K562 (cell line): ENCODE results near the gene ST6GALNAC6. TPM values are rescaled to one million over a fixed set of nuclear protein-coding genes. Genes with fewer than 3 reads are reported as not detected.

Experiments
- ATF7 ChIP-seq: fragments of 450-650 bp; IDR thresholded peaks from 2 replicates; pipeline ENCODE4 v1.7.1; 2014; ENCODE audit warnings: mild to moderate bottlenecking, moderate library complexity
- DMBX1 ChIP-seq: fragments of 250-450 bp; sonication (Bioruptor Pico); IDR thresholded peaks from 2 replicates; pipeline ENCODE4 v1.8.0; 2022; ENCODE audit warnings: inconsistent platforms, mild to moderate bottlenecking, moderate library complexity, borderline replicate concordance
- EGR1 ChIP-seq: fragments of 450-650 bp; conservative IDR thresholded peaks from 2 replicates; pipeline ENCODE4 v1.6.1; 2017; ENCODE audit warnings: mild to moderate bottlenecking
- FOXK1 ChIP-seq: sonication (generic); formaldehyde crosslinking; IDR thresholded peaks from 2 replicates; pipeline ENCODE4 v1.8.0; 2022; ENCODE audit warnings: missing genetic modification reagents, mild to moderate bottlenecking, borderline replicate concordance
- FOXK2 ChIP-seq, 2 experiments: fragments of 450-650 bp; IDR thresholded peaks in 1 of 2; conservative IDR thresholded peaks in 1 of 2; 2 replicates each; pipeline ENCODE4 v1.6.1; 2016; ENCODE audit warnings: low read depth in 2 of 2, mild to moderate bottlenecking in 1 of 2
- HDAC6 ChIP-seq: IDR thresholded peaks from 2 replicates; pipeline ENCODE4 v1.6.1; 2012; ENCODE audit warnings: low read depth, mild to moderate bottlenecking, control low read depth, inconsistent platforms, low read length, moderate library complexity
- SAFB ChIP-seq: fragments of 200-400 bp; formaldehyde crosslinking; IDR thresholded peaks from 2 replicates; pipeline ENCODE4 v1.6.1; 2017; ENCODE audit warnings: low read depth, low read length, borderline replicate concordance
- SIN3B ChIP-seq: fragments of 450-650 bp; IDR thresholded peaks from 2 replicates; pipeline ENCODE4 v1.6.1; 2017; ENCODE audit warnings: low read depth, mild to moderate bottlenecking, moderate library complexity
- SIRT6 ChIP-seq: IDR thresholded peaks from one replicate; pipeline ENCODE4 v1.6.1; 2012; ENCODE audit warnings: low read depth, mild to moderate bottlenecking, control low read depth, inconsistent platforms, low read length, moderate library complexity
- SMAD4 ChIP-seq: fragments of 250-450 bp; sonication (Bioruptor Pico); conservative IDR thresholded peaks from 2 replicates; pipeline ENCODE4 v1.8.0; 2021; ENCODE audit warnings: inconsistent platforms, mild to moderate bottlenecking, moderate library complexity
- SRSF7 ChIP-seq: fragments of 200-400 bp; formaldehyde crosslinking; optimal IDR thresholded peaks from 2 replicates; pipeline ENCODE3; 2017; ENCODE audit warnings: mild to moderate bottlenecking, low read depth, low read length
- ZBTB33 ChIP-seq: sonication (generic); formaldehyde crosslinking; IDR thresholded peaks from 2 replicates; pipeline ENCODE4 v1.8.1; 2023; ENCODE audit warnings: mild to moderate bottlenecking, missing genetic modification reagents
- ZFP30 ChIP-seq: fragments of 250-450 bp; sonication (Bioruptor Pico); IDR thresholded peaks from 2 replicates; pipeline ENCODE4 v1.8.0; 2022; ENCODE audit warnings: moderate library complexity, mild to moderate bottlenecking, inconsistent platforms, borderline replicate concordance
- ZNF274 ChIP-seq: IDR thresholded peaks from 2 replicates; pipeline ENCODE4 v1.6.1; 2011; ENCODE audit warnings: low read depth, mild to moderate bottlenecking, low read length, moderate library complexity, borderline replicate concordance
- ZNF311 ChIP-seq: fragments of 250-450 bp; sonication (Bioruptor Pico); IDR thresholded peaks from 2 replicates; pipeline ENCODE4 v1.4.0; 2020; ENCODE audit warnings: mild to moderate bottlenecking, moderate library complexity
- ZNF785 ChIP-seq: fragments of 250-450 bp; sonication (Bioruptor Pico); IDR thresholded peaks from 2 replicates; pipeline ENCODE4 v1.4.0; 2020; ENCODE audit warnings: mild to moderate bottlenecking
- polyA plus RNA-seq, 8 experiments: library from polyadenylated mRNA; depleted of rRNA in 4 of 8; stranded (reverse) in 5 of 8; unstranded in 3 of 8; fragments of >200 nt; fragmentation: Nextera tagmentation in 2 of 8; fragmentation: Illumina TruSeq in 1 of 8; extraction: Ambion mirVana in 2 of 8; extraction: Trizol in 1 of 8; gene quantifications; 2 replicates each; pipeline versions ENCODE4 v1.2.1 to v1.2.3, GENCODE V29; 2011 to 2014; ENCODE audit warnings: inconsistent platforms in 1 of 8, missing spikeins in 1 of 8
- total RNA-seq, 7 experiments: library from RNA; depleted of rRNA in 6 of 7; stranded (reverse); fragments of >200 nt in 6 of 7; fragmentation: Illumina TruSeq in 2 of 7; extraction: Trizol in 2 of 7; gene quantifications; 2 replicates each; pipeline versions ENCODE4 v1.2.1 to v1.2.3, GENCODE V29; 2011 to 2021; ENCODE audit warnings: low replicate concordance in 1 of 7
- TF ChIP-seq, protein P1 (sequence below): fragments of 450-650 bp; IDR thresholded peaks from 2 replicates; pipeline ENCODE4 v1.6.1; 2017; ENCODE audit warnings: antibody characterized with exemption
- TF ChIP-seq, protein P2 (sequence below), 3 experiments: fragments of 200-800 bp in 1 of 3; sonication (Bioruptor generic) in 1 of 3; sonication (generic) in 1 of 3; formaldehyde crosslinking in 1 of 3; IDR thresholded peaks; 2 replicates each; pipeline versions ENCODE4 v1.6.1 to v1.8.0; 2016 to 2022; ENCODE audit warnings: mild to moderate bottlenecking in 2 of 3, missing compliant biosample characterization in 2 of 3, missing genetic modification characterization in 2 of 3, missing genetic modification reagents in 1 of 3

The ST6GALNAC6 gene
- total and polyA plus RNA-seq, 9 of the 15 experiments (the other 6 are each of a cell fraction or from before 2014, with no cell fraction given): 0.13 to 23.0 (median 14.5) TPM

DNA sequence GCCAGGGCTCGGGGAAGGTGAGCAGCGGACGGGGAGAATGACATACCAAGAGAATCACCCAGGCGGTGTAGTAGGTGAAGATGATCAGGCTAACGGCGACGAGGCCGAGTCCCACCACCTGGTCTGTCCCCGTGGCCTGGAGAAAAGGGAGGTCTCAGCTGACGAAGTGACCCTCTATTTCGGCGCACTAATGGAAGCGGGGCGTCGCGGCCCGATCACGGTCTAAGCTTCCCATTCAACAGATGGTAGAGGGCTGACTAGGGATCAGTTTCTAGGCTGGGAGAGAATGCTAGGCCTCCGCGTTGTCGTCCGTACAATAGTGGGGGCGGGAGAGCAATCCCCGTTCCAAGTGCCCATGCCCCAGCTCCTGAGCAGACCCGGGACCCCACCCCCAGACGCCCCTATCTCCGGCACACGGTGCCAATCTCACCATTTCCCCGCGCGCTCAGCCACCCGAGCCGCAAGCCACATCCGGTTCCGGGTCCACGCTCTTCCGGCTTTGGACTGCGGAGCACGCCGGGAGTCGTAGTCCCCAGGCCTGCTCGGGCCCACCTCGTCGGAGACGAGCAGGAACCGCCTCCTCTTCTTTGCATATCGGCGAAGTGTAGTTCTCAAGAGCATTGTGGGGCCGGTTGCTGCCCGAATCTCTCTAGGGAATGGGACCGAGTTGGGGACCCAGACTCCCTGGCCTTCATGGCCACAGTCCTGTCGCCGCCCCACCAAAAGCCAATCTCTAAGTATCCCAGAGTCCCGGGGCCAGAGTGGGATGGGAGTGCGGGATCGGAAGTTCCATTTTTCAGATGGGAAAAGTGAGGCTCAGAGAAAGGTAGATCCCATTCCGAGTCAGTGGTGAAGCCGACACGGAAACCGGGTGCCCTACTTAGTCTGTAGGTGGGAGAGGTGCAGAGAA, 38.2 kb upstream of the ST6GALNAC6 start, which contains the start of gene DPM2 (continued):
- TF ChIP-seq HDAC6: no peak
- TF ChIP-seq ZFP30 (CRISPR knock-in tag): no peak
- TF ChIP-seq, protein P1, sequence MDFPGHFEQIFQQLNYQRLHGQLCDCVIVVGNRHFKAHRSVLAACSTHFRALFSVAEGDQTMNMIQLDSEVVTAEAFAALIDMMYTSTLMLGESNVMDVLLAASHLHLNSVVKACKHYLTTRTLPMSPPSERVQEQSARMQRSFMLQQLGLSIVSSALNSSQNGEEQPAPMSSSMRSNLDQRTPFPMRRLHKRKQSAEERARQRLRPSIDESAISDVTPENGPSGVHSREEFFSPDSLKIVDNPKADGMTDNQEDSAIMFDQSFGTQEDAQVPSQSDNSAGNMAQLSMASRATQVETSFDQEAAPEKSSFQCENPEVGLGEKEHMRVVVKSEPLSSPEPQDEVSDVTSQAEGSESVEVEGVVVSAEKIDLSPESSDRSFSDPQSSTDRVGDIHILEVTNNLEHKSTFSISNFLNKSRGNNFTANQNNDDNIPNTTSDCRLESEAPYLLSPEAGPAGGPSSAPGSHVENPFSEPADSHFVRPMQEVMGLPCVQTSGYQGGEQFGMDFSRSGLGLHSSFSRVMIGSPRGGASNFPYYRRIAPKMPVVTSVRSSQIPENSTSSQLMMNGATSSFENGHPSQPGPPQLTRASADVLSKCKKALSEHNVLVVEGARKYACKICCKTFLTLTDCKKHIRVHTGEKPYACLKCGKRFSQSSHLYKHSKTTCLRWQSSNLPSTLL: no peak
- no peak for TF ChIP-seq SIN3B
- no peak for TF ChIP-seq ZNF785 (CRISPR knock-in tag)
- no peak for TF ChIP-seq FOXK2 (conservative IDR thresholded peaks at IDR 0.05 in 1 of 2, IDR thresholded peaks at IDR 0.05 in 1 of 2; ENCODE audit: low read depth in 2 of 2)
- peak; percentile 49; the same call in 1 of the 2 replicates for TF ChIP-seq ATF7
- no peak for TF ChIP-seq SAFB
- peak; percentile 52; the same call in 1 of the 2 replicates for TF ChIP-seq SMAD4 (CRISPR knock-in tag)
- no peak for TF ChIP-seq EGR1
- TF ChIP-seq FOXK1 (CRISPR knock-in tag): no peak
- no peak for TF ChIP-seq DMBX1 (CRISPR knock-in tag)
- TF ChIP-seq, protein P2, sequence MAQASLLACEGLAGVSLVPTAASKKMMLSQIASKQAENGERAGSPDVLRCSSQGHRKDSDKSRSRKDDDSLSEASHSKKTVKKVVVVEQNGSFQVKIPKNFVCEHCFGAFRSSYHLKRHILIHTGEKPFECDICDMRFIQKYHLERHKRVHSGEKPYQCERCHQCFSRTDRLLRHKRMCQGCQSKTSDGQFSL (CRISPR knock-in tag; IDR thresholded peaks at IDR 0.05): no peak
- TF ChIP-seq, protein P2 (tag; IDR thresholded peaks at IDR 0.05): no peak
- no peak for TF ChIP-seq SRSF7
- no peak for TF ChIP-seq ZBTB33 (CRISPR knock-in tag)
- TF ChIP-seq ZNF311: no peak
- TF ChIP-seq ZNF274: no peak
- no peak for TF ChIP-seq SIRT6
